Right lobe of liver (tissue), 4 donors: ENCODE data around the gene CTPS2.

Experiments used
- CTCF ChIP-seq, 4 donors: fragments of 200-600 bp in 3 of 4; fragments of 450-650 bp in 1 of 4; IDR thresholded peaks; one replicate each; pipeline versions ENCODE4 v1.5.1 to v1.8.0; 2016 to 2022; ENCODE audit warnings: antibody characterized with exemption in 4 of 4, mild to moderate bottlenecking in 2 of 4
- POLR2A ChIP-seq: fragments of 450-650 bp; IDR thresholded peaks from one replicate; pipeline ENCODE4 v1.6.1; 2017; ENCODE audit warnings: antibody characterized with exemption, mild to moderate bottlenecking
- donor health status: DM: no; HTN: no; CAD: no.
- donor health status: DM: no; HTN: no; CAD: no.
- donor health status: DM: no; HTN: yes; CAD: no.

- TF ChIP-seq CTCF (IDR thresholded peaks at IDR 0.05) = peak in 3 of 4 donors; percentile 28 to 43 (median 31)
- TF ChIP-seq POLR2A = no peak
Observed at GRCh38 chrX:16671005-16671404, 41.5 kb downstream of the CTPS2 start.
